SK-N-SH treated with all-trans-retinoic acid at 6 μM for 48 hours (cell line): Measurements from ENCODE around the gene RADIL.

ENCODE experiments used
- ATAC-seq: fragments of 200-7000 bp; cut with Tn5 transposase; 3 replicates; pipeline ENCODE4 v1.9.1; 2020; ENCODE audit warnings: mild to moderate bottlenecking, moderate library complexity
- BACH2 ChIP-seq: fragments of 250-450 bp; sonication (Bioruptor Pico); IDR thresholded peaks from 2 replicates; pipeline ENCODE4 v1.9.0; 2021; ENCODE audit warnings: mild to moderate bottlenecking, borderline replicate concordance
- CSDC2 ChIP-seq: fragments of 250-450 bp; sonication (Bioruptor Pico); IDR thresholded peaks from 2 replicates; pipeline ENCODE4 v1.5.0; 2020; ENCODE audit warnings: mild to moderate bottlenecking, moderate library complexity
- CSRNP3 ChIP-seq: fragments of 250-450 bp; sonication (Bioruptor Pico); IDR thresholded peaks from 2 replicates; pipeline ENCODE4 v1.5.1; 2021; ENCODE audit warnings: mild to moderate bottlenecking, moderate library complexity
- GLIS3 ChIP-seq: fragments of 250-450 bp; sonication (Bioruptor Pico); IDR thresholded peaks from 2 replicates; pipeline ENCODE4 v1.5.0; 2020; ENCODE audit warnings: mild to moderate bottlenecking, moderate library complexity
- ISL1 ChIP-seq: fragments of 250-450 bp; sonication (Bioruptor Pico); IDR thresholded peaks from 2 replicates; pipeline ENCODE4 v2.1.2; 2022; ENCODE audit warnings: mild to moderate bottlenecking, moderate library complexity
- OSR1 ChIP-seq: fragments of 250-450 bp; sonication (Bioruptor Pico); IDR thresholded peaks from 2 replicates; pipeline ENCODE4 v1.8.0; 2022; ENCODE audit warnings: moderate library complexity, mild to moderate bottlenecking, inconsistent platforms
- PATZ1 ChIP-seq: fragments of 250-450 bp; sonication (Bioruptor Pico); IDR thresholded peaks from 2 replicates; pipeline ENCODE4 v1.8.0; 2020; ENCODE audit warnings: mild to moderate bottlenecking, moderate library complexity, borderline replicate concordance
- PPARA ChIP-seq: fragments of 250-450 bp; sonication (Bioruptor Pico); IDR thresholded peaks from 2 replicates; pipeline ENCODE4 v1.5.0; 2020; ENCODE audit warnings: mild to moderate bottlenecking, borderline replicate concordance
- RARB ChIP-seq: fragments of 250-450 bp; sonication (Bioruptor Pico); IDR thresholded peaks from 2 replicates; pipeline ENCODE4 v1.8.0; 2021; ENCODE audit warnings: mild to moderate bottlenecking, moderate library complexity
- SNAI2 ChIP-seq: fragments of 250-450 bp; sonication (Bioruptor Pico); IDR thresholded peaks from 2 replicates; pipeline ENCODE4 v1.5.0; 2020; ENCODE audit warnings: mild to moderate bottlenecking, moderate library complexity
- TCF4 ChIP-seq: fragments of 250-450 bp; sonication (Bioruptor Pico); IDR thresholded peaks from 2 replicates; pipeline ENCODE4 v1.8.0; 2021; ENCODE audit warnings: mild to moderate bottlenecking, moderate library complexity, borderline replicate concordance
- TOX ChIP-seq: fragments of 250-450 bp; sonication (Bioruptor Pico); IDR thresholded peaks from 2 replicates; pipeline ENCODE4 v1.8.0; 2021; ENCODE audit warnings: mild to moderate bottlenecking, moderate library complexity, borderline replicate concordance
- TSHZ2 ChIP-seq: fragments of 250-450 bp; sonication (Bioruptor Pico); IDR thresholded peaks from 2 replicates; pipeline ENCODE4 v1.5.0; 2020; ENCODE audit warnings: mild to moderate bottlenecking, moderate library complexity
- ZC3H10 ChIP-seq: fragments of 250-450 bp; sonication (Bioruptor Pico); IDR thresholded peaks from 2 replicates; pipeline ENCODE4 v1.5.1; 2021; ENCODE audit warnings: mild to moderate bottlenecking, moderate library complexity
- ZFP3 ChIP-seq: fragments of 250-450 bp; sonication (Bioruptor Pico); IDR thresholded peaks from 2 replicates; pipeline ENCODE4 v1.5.0; 2020; ENCODE audit warnings: mild to moderate bottlenecking, moderate library complexity
- ZFP30 ChIP-seq: fragments of 450-650 bp; formaldehyde crosslinking; IDR thresholded peaks from 2 replicates; pipeline ENCODE4 v1.5.0; 2022; ENCODE audit warnings: mild to moderate bottlenecking, moderate library complexity
- ZNF8 ChIP-seq: fragments of 450-650 bp; formaldehyde crosslinking; IDR thresholded peaks from 2 replicates; pipeline ENCODE4 v1.5.0; 2020; ENCODE audit warnings: mild to moderate bottlenecking, moderate library complexity

RADIL gene

DNA sequence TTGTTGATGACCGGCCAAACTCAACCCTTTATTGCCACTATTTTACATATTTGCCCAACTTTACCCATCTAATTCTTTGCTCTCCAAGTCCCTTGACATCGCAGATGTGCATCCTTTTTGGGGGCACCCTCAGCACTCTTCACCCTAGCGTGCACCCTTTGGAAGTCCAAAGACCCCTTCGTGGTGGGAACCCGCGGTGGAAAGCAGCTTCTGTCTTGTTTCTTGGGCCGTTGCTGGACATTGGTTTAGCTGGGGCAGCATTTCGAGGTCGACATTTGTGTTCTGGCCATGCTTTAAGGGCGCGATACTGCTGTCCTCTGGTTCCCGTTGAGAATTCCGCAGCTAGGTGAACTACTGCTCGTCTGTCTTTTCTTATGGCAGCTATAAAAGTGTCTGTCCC, 21.4 kb downstream of the RADIL start (continued):
- no peak for TF ChIP-seq CSRNP3
- no peak for TF ChIP-seq PPARA (CRISPR knock-in tag)
- TF ChIP-seq SNAI2 (CRISPR knock-in tag), result no peak
- no peak for TF ChIP-seq BACH2 (CRISPR knock-in tag)
- TF ChIP-seq ZFP3 (CRISPR knock-in tag), result no peak

DNA sequence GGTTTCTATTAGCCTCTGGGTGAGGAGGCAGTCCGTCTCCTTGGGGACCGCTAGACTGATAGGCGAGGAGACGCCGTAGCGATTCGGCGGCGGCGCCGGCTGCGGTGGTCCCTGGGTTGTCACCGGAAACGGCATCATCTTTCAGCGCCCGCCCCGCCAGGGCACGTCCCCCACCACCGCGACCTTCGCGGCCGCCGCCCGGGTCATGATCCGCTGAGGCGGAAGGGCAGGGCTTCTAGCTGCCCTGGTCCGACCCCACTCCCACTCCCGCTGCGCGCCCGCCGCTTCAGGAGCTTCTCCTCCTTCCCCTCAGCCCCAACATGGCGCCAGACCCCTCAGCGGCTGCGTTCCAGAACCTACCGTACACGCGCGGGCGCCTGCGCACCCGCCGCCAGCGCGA, 21.8 kb downstream of the RADIL start, which contains the start of gene PAPOLB:
TSS of gene PAPOLB (minus strand) at position 358 of the 400 bp plus-strand sequence. CDS start at position 138, 220 bp downstream.
- no peak for TF ChIP-seq PATZ1 (CRISPR knock-in tag)
- TF ChIP-seq TCF4 (CRISPR knock-in tag), result no peak
- TF ChIP-seq GLIS3, result no peak
- TF ChIP-seq ZNF8 (CRISPR knock-in tag), result no peak
- TF ChIP-seq CSRNP3, result no peak
- no peak for TF ChIP-seq RARB
- no peak for TF ChIP-seq ZFP30 (CRISPR knock-in tag)
- no peak for TF ChIP-seq OSR1
- TF ChIP-seq ZC3H10 (CRISPR knock-in tag), result no peak
- no peak for TF ChIP-seq BACH2 (CRISPR knock-in tag)
- TF ChIP-seq ZFP3 (CRISPR knock-in tag), result no peak
- no peak for TF ChIP-seq TOX
- ATAC-seq, result no peak

GRCh38 chr7:4861227-4861626, 22.3 kb downstream of the RADIL start:
- no peak for ATAC-seq
- TF ChIP-seq TOX (no peak), GLIS3 (no peak), OSR1 (no peak), PATZ1 (CRISPR knock-in tag) (no peak), ZC3H10 (CRISPR knock-in tag) (no peak), TCF4 (CRISPR knock-in tag) (no peak), TSHZ2 (CRISPR knock-in tag) (no peak), CSDC2 (CRISPR knock-in tag) (no peak), PPARA (CRISPR knock-in tag) (no peak), ZFP30 (CRISPR knock-in tag) (no peak), SNAI2 (CRISPR knock-in tag) (no peak), ISL1 (CRISPR knock-in tag) (no peak)

DNA sequence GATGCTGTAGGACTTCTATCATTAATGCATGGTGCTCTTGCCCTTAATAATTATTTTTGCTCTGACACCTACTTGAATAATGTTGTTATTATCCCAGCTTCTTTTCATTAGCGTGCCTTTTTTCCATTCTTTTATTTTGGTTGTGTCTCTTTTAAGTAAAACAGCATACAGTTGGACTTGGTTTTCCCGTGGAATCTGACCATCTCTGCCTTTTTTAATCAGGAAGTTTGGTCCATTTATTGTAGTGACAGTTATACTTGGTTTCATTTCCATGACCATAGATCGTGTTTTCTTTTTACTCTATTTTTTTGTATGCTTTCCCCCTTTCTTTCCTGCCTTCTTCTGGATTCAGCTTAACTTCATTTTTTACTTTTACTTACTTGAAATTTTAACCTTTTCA, 26.3 kb downstream of the RADIL start:
- ATAC-seq, result no peak
- TF ChIP-seq ZNF8 (CRISPR knock-in tag), result peak; percentile 76
- TF ChIP-seq PATZ1 (CRISPR knock-in tag), result no peak
- TF ChIP-seq ISL1 (CRISPR knock-in tag), result no peak
